OCI-LY1 (cell line): Measurements from ENCODE around the gene OXCT2.

Experiments used
- H2AFZ ChIP-seq: fragments of 200-600 bp; sonication (generic), shearing (Covaris generic); 2 replicates; pipeline ENCODE4 v1.6.0; 2014; ENCODE audit warnings: antibody characterized with exemption, mild to moderate bottlenecking, low read length
- H3F3A ChIP-seq: fragments of 200-600 bp; sonication (generic), shearing (Covaris generic); 2 replicates; pipeline ENCODE4 v1.6.0; 2014; ENCODE audit warnings: mild to moderate bottlenecking, antibody characterized with exemption, low read length, moderate library complexity; ENCODE audit not compliant: insufficient read depth
- H3K27ac ChIP-seq: fragments of 200-600 bp; sonication (generic); 2 replicates; pipeline ENCODE4 v1.5.1; 2014; ENCODE audit warnings: low read length, mixed run types, mild to moderate bottlenecking, low read depth; ENCODE audit not compliant: poor library complexity, severe bottlenecking
- H3K27me3 ChIP-seq: fragments of 200-600 bp; sonication (generic); 2 replicates; pipeline ENCODE4 v1.6.0; 2014; ENCODE audit warnings: antibody characterized with exemption, mild to moderate bottlenecking, low read length, moderate library complexity; ENCODE audit not compliant: insufficient read depth
- H3K36me3 ChIP-seq: fragments of 200-600 bp; sonication (generic); 2 replicates; pipeline ENCODE4 v1.6.1; 2014; ENCODE audit warnings: mild to moderate bottlenecking, antibody characterized with exemption, low read length, moderate library complexity, mixed read lengths; ENCODE audit not compliant: insufficient read depth
- H3K4me1 ChIP-seq: fragments of 200-600 bp; sonication (generic); 2 replicates; pipeline ENCODE4 v1.5.1; 2014; ENCODE audit warnings: mild to moderate bottlenecking, low read length, moderate library complexity; ENCODE audit not compliant: insufficient read depth, severe bottlenecking
- H3K4me2 ChIP-seq: fragments of 200-600 bp; sonication (generic), shearing (Covaris generic); 2 replicates; pipeline ENCODE4 v1.6.1; 2014; ENCODE audit warnings: low read length
- H3K4me3 ChIP-seq: fragments of 200-600 bp; sonication (generic); 2 replicates; pipeline ENCODE4 v1.5.1; 2014; ENCODE audit warnings: low read length, low read depth, mild to moderate bottlenecking, mixed read lengths; ENCODE audit not compliant: poor library complexity, severe bottlenecking
- H3K79me2 ChIP-seq: fragments of 200-600 bp; shearing (Covaris generic); 2 replicates; pipeline ENCODE4 v1.6.1; 2016; ENCODE audit warnings: mixed run types, low read length, mixed read lengths; ENCODE audit not compliant: insufficient read depth
- H3K9ac ChIP-seq: fragments of 200-600 bp; sonication (generic), shearing (Covaris generic); 2 replicates; pipeline ENCODE4 v1.6.1; 2014; ENCODE audit warnings: mild to moderate bottlenecking, low read length, mixed read lengths
- H3K9me2 ChIP-seq: fragments of 200-600 bp; sonication (generic), shearing (Covaris generic); 2 replicates; pipeline ENCODE4 v1.6.1; 2014; ENCODE audit warnings: low read depth, mild to moderate bottlenecking, low read length, mixed read lengths
- H3K9me3 ChIP-seq: fragments of 200-600 bp; shearing (Covaris generic); 2 replicates; pipeline ENCODE4 v1.6.1; 2014; ENCODE audit warnings: low read length, mixed read lengths
- H4K20me1 ChIP-seq: fragments of 200-600 bp; sonication (generic), shearing (Covaris generic); 2 replicates; pipeline ENCODE4 v1.6.0; 2016; ENCODE audit warnings: mild to moderate bottlenecking, low read length; ENCODE audit not compliant: insufficient read depth
- EZH2 ChIP-seq: fragments of 200-600 bp; sonication (generic), shearing (Covaris generic); IDR thresholded peaks from 2 replicates; pipeline ENCODE4 v1.8.0; 2017; ENCODE audit warnings: borderline replicate concordance, mixed run types, mild to moderate bottlenecking, antibody characterized with exemption, low read length, moderate library complexity, mixed read lengths
- TF ChIP-seq, protein P1 (sequence below): fragments of 200-600 bp; sonication (generic), shearing (Covaris generic); IDR thresholded peaks from 2 replicates; pipeline ENCODE4 v1.5.1; 2017; ENCODE audit warnings: mild to moderate bottlenecking, antibody characterized with exemption, low read length, moderate library complexity, mixed read lengths

Gene OXCT2

DNA sequence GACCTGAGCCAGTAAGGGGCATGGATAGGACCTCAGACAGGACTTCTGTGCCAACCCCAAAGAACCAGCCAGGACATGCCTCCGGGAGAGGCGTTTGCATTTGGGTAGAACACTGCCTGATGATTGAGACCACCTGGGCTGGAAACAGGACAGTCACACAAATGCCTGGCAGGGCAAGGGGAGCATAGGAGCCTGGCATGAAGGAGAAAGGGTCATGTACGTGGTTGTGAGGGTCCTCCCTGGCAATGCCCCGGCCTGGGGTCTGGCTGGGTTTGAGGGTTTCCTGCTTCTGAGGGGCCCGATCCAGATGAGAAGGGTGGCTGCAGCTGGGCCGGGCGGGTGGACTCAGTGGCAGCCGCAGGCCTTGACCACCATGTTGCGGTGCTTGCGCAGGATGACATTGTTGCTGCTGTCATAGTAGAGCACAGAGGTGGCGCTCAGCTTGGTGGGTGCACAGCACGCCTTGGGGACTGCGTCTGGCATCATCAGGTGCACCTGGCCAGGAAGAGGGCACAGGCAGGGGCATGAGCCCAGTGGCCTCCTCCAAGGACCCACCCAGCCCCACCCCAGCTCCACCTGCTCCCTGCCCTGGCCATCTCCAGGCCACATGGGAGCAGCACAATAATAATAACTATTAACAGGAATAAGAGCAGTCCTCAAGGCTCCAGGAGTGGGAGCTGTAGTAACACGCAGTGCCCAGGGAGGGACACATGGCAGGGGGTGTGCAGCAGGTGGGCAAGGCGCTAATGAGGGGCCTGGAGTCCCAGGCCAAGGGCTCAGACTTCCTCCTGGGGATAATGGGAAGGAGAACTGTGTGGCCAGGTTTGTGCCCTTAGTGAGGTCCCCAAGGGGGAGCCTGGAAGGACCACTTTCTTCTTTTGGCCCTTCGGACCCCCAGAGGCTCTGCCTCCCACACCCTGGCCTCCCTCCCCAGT lies 10.8 kb downstream of the OXCT2 start:
- Histone ChIP-seq H3K27ac (no peak overlapping the region), H3K9me2 (no peaks in the 10 kb centered on the region), H3K9me3 (no peaks in the 10 kb centered on the region), H3K9ac (no peak overlapping the region), H3K4me1 (no peaks in the 10 kb centered on the region), H2AFZ (no peak overlapping the region), H3K4me2 (no peak overlapping the region), H3K27me3 (no peaks in the 10 kb centered on the region), H3K4me3 (no peak overlapping the region), H4K20me1 (no peaks in the 10 kb centered on the region), H3K79me2 (no peaks in the 10 kb centered on the region), H3F3A (no peaks in the 10 kb centered on the region), H3K36me3 (peaks cover 21% of the 10 kb centered on the region; the same call in 1 of the 2 replicates)
- TF ChIP-seq EZH2, result no peak
- TF ChIP-seq, protein P1, sequence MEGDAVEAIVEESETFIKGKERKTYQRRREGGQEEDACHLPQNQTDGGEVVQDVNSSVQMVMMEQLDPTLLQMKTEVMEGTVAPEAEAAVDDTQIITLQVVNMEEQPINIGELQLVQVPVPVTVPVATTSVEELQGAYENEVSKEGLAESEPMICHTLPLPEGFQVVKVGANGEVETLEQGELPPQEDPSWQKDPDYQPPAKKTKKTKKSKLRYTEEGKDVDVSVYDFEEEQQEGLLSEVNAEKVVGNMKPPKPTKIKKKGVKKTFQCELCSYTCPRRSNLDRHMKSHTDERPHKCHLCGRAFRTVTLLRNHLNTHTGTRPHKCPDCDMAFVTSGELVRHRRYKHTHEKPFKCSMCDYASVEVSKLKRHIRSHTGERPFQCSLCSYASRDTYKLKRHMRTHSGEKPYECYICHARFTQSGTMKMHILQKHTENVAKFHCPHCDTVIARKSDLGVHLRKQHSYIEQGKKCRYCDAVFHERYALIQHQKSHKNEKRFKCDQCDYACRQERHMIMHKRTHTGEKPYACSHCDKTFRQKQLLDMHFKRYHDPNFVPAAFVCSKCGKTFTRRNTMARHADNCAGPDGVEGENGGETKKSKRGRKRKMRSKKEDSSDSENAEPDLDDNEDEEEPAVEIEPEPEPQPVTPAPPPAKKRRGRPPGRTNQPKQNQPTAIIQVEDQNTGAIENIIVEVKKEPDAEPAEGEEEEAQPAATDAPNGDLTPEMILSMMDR, result no peak

DNA sequence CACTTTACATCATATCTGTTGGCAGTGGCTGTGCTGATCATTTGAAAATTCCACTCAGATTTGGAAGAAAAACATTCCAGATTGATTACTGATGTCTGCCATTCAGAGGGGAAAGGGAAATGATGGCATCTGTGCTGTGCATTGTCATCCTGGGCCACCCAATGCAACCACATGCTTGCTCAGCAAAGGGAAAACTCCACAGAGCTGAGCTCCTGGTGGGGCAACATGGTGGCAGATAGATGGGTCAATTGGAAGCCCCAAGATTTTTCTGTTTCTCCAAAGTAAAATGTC lies 11.8 kb downstream of the OXCT2 start:
- no peaks in the 10 kb centered on the region for H3K4me1 ChIP-seq
- no peak overlapping the region for H3K9ac ChIP-seq
- H3K27ac ChIP-seq, result no peak overlapping the region
- no peak overlapping the region for H2AFZ ChIP-seq
- no peak overlapping the region for H3K4me3 ChIP-seq
- H3K79me2 ChIP-seq, result no peaks in the 10 kb centered on the region
- H4K20me1 ChIP-seq, result no peaks in the 10 kb centered on the region
- no peaks in the 10 kb centered on the region for H3K9me2 ChIP-seq
- TF ChIP-seq EZH2, result no peak
- TF ChIP-seq, protein P1, result no peak
- no peaks in the 10 kb centered on the region for H3F3A ChIP-seq
- H3K36me3 ChIP-seq, result peaks cover 30% of the 10 kb centered on the region; the same call in 1 of the 2 replicates
- no peak overlapping the region for H3K4me2 ChIP-seq
- no peaks in the 10 kb centered on the region for H3K9me3 ChIP-seq
- H3K27me3 ChIP-seq, result no peaks in the 10 kb centered on the region

- H3K36me3 ChIP-seq, result peaks cover 36% of the 10 kb centered on the region; the same call in 1 of the 2 replicates
- TF ChIP-seq, protein P1, result no peak
- no peak for TF ChIP-seq EZH2
- H3K9me2 ChIP-seq, result no peaks in the 10 kb centered on the region
- H2AFZ ChIP-seq, result no peak overlapping the region
- no peaks in the 10 kb centered on the region for H3K4me1 ChIP-seq
- H3F3A ChIP-seq, result no peaks in the 10 kb centered on the region
- H3K9ac ChIP-seq, result no peak overlapping the region
- no peak overlapping the region for H3K4me2 ChIP-seq
- no peak overlapping the region for H3K4me3 ChIP-seq
- H3K79me2 ChIP-seq, result no peaks in the 10 kb centered on the region
- no peaks in the 10 kb centered on the region for H4K20me1 ChIP-seq
- no peaks in the 10 kb centered on the region for H3K9me3 ChIP-seq
- H3K27me3 ChIP-seq, result no peaks in the 10 kb centered on the region
- H3K27ac ChIP-seq, result no peak overlapping the region
Observed at GRCh38 chr1:39758556-39759435, 12.4 kb downstream of the OXCT2 start.
